GM12874 (cell line): ENCODE measurements around the gene COL5A1.

ENCODE experiments used
- TF ChIP-seq, protein P1 (sequence below): IDR thresholded peaks from 2 replicates; pipeline ENCODE4 v1.5.1; 2011; ENCODE audit warnings: low read depth, mild to moderate bottlenecking, control low read depth, low read length, moderate library complexity; ENCODE audit not compliant: insufficient read depth

COL5A1 gene

DNA sequence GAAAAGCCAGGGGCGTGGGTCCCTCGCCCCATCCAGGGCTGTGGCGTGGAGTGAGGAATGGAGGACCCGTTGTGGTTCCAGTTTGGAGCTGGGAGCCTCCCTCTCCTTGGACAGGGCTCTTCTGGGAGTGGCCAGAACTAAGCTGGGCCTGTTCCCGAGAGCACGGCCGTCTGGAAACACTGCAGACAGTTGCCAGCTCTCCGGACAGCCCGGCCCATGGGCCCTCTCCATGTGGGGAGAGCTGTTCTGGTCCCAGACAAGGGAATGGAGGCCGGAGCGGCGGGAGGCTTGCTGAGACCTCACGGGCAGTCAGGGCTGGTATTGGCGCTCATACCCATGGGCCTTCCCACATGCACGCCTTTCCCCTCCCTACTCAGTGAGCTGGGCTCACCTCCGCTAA is 193.8 kb downstream of the COL5A1 start:
- TF ChIP-seq, protein P1, sequence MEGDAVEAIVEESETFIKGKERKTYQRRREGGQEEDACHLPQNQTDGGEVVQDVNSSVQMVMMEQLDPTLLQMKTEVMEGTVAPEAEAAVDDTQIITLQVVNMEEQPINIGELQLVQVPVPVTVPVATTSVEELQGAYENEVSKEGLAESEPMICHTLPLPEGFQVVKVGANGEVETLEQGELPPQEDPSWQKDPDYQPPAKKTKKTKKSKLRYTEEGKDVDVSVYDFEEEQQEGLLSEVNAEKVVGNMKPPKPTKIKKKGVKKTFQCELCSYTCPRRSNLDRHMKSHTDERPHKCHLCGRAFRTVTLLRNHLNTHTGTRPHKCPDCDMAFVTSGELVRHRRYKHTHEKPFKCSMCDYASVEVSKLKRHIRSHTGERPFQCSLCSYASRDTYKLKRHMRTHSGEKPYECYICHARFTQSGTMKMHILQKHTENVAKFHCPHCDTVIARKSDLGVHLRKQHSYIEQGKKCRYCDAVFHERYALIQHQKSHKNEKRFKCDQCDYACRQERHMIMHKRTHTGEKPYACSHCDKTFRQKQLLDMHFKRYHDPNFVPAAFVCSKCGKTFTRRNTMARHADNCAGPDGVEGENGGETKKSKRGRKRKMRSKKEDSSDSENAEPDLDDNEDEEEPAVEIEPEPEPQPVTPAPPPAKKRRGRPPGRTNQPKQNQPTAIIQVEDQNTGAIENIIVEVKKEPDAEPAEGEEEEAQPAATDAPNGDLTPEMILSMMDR: no peak

DNA sequence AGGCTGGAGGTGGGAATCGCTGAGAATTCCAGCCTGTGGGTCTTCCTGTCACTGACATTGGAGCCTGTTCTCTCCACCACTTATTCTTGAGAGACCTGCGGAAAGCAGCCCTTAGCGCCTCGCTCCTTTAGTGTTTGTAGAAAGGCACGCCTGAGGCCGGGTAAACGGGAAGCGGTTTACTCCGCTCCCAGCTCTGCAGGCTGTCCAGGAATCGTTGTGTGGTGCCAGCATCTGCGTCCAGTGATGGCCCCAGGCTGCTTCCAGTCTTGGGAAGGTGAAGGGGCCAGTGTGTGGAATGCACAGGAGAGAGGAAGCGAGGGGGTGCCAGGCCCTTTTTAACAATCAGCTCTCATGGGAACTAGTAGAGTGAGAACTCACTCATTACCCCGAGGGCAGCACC is 194.4 kb downstream of the COL5A1 start:
- TF ChIP-seq, protein P1: no peak

DNA sequence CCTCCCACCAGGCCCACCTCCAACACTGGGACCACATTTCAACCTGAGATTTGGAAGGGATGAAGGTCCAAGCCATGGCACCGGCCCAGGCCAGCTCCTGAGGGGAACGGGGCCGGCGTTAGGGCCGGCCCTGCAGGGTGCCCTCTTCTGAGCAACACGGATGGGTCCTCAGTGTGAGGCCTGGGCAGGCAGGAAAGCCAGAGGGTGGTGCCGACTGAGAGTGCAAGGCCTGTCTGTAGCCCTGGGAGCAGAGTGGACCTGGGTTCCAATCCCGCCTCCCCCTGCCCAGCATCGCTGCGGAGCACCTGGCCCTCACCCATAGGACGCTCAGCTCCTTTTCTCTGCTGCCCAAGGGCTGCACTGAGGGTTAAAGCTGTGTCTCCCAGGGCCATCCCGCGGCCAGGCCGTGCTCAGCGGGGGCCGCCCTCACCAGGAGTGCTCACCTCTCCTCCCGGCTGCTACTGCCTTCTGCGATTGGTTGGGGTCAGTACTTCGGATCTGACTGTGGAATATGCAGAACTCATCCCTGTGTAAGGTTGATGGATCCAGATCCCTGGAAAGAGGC is 194.9 kb downstream of the COL5A1 start:
- TF ChIP-seq, protein P1: no peak

DNA sequence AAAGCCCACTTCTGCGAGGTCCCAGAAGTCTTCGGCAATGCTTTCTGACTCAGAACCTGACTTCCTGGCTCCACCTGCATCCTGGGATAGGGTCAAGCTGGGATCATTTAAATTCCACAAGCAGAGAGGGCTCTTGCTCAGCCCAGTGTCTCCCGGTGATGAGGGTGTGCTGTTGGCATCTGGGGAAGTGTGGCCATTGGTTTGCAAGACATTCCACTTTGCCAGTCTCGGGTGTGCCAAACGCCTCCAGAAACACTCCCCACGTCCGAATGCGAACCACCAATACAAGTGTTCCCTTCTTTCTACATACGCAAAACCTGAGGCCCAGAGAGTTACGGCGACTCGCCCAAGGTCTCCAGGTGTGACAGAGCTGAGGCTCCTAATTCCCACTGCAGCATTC is 195.9 kb downstream of the COL5A1 start:
- TF ChIP-seq, protein P1: no peak

DNA sequence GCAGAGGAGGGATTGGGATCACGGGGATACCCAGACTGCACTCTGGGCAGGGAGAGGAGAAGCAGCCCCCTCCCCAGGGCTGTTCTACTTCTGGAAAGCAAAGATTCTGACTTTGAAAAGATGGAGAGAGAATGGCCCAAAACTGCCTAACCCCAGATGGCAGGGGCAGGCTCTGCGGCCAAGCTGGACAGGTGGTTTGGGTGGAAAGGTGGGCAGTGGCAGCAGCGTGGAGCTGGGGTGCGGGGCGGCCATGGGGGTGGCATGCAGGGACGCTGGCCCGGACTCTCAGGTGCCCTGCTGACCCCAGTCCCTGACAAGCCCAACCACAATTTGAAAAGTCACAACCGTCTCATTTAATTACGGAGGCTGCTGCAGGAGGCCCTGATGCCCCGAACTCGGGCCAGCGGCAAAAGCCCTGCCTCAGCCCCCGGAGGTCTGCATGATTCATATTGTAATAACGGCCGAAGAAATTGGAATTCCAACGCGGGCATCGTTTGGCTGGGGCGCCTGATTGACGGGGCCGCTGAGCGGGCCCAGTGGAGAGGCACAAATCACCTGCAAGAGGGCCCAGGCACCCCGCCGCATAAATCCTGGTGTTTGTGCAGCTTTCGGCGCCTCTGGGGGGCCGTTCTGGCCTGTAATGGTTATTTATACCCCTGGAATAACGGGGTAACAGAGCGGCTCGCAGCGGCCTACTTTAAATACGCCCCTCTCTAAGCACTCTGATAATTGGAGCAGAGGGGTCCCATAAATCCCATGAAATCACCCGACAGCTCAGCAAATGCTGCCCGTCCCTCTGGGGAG is 197.2 kb downstream of the COL5A1 start:
- TF ChIP-seq, protein P1: no peak

DNA sequence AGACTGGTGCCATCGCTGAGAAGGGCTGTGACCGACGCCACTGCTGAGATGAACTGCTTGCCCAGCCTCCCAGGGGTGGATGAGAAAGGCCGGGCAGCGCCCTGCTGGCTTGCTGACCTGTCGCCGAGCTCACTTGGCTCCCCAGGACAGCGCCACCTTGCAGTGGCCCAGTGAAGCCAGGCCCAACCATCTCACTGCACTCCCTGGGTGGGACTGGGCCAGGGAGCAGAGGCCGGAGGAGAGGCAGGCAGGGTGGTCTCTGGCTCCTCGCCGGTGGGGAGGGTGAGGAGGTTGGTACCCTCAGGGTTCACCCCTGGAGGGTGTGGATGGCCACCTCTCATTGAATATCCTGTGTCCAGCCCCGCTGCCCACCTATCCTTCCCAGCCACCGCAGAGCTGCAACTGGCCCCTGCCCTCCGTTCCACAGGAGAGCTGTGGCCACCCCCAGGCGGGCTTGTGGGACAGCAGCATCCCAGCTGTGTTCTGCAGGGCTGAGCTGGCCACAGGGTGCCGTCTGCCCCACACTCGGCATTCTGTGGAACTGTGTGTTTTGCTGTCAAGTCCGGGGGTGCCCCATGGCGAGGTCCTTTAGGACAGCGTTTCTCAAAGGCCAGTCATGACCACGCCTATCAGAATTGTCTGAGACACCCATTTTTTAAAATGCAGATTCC is 198.0 kb downstream of the COL5A1 start:
- TF ChIP-seq, protein P1: no peak

DNA sequence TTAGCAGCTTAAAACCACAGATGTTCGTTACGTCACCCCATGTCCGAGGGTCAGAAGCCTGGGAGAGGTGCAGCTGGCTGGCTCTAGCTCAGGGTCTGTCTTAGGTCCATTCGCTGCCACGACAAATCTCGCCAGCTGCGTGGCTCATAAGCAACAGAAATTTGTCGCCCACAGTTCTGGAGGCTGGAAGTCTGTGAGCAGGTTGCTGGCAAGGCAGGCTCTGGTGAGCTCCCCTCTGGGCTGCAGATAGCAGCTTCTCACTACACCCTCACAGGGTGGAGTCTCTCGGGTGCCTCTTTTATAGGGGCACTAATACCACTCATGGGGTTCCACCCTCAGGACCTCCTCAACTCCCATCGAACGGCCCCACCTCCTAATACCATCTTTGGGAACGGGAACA is 198.9 kb downstream of the COL5A1 start:
- TF ChIP-seq, protein P1: no peak
